Dendritic cell treated with granulocyte-macrophage colony-stimulating factor and Interleukin-4, amounts not matched to agents 40 ng/mL and 50 ng/mL, for 4 days (primary cell): Measurements from ENCODE around the gene ZNF81.
"Not testable (repeated sequence)": the region's sequence is repeated elsewhere in the genome, so short reads cannot be mapped to it uniquely, and the experiment has no call there.

Experiments used
- H3K27ac Mint-ChIP-seq: one replicate; pipeline ENCODE4 v1.8.0; 2022; ENCODE audit warnings: mild to moderate bottlenecking, mixed read lengths
- H3K27me3 Mint-ChIP-seq: one replicate; pipeline ENCODE4 v1.8.0; 2022; ENCODE audit warnings: mild to moderate bottlenecking, mixed read lengths
- H3K36me3 Mint-ChIP-seq: one replicate; pipeline ENCODE4 v1.8.0; 2022; ENCODE audit warnings: low read depth, mixed read lengths
- H3K4me1 Mint-ChIP-seq: one replicate; pipeline ENCODE4 v1.8.0; 2022; ENCODE audit warnings: low read depth, mixed read lengths
- H3K4me3 Mint-ChIP-seq: one replicate; pipeline ENCODE4 v1.8.0; 2022; ENCODE audit warnings: mild to moderate bottlenecking, moderate library complexity, mixed read lengths
- H3K9me3 Mint-ChIP-seq: one replicate; pipeline ENCODE4 v1.8.0; 2022; ENCODE audit warnings: mixed read lengths
- intact Hi-C: fragments of 100-400 bp; cut with micrococcal nuclease; formaldehyde crosslinking; loops from one replicate; pipeline ENCODE4 v1.15.0; 2022

The ZNF81 gene

DNA sequence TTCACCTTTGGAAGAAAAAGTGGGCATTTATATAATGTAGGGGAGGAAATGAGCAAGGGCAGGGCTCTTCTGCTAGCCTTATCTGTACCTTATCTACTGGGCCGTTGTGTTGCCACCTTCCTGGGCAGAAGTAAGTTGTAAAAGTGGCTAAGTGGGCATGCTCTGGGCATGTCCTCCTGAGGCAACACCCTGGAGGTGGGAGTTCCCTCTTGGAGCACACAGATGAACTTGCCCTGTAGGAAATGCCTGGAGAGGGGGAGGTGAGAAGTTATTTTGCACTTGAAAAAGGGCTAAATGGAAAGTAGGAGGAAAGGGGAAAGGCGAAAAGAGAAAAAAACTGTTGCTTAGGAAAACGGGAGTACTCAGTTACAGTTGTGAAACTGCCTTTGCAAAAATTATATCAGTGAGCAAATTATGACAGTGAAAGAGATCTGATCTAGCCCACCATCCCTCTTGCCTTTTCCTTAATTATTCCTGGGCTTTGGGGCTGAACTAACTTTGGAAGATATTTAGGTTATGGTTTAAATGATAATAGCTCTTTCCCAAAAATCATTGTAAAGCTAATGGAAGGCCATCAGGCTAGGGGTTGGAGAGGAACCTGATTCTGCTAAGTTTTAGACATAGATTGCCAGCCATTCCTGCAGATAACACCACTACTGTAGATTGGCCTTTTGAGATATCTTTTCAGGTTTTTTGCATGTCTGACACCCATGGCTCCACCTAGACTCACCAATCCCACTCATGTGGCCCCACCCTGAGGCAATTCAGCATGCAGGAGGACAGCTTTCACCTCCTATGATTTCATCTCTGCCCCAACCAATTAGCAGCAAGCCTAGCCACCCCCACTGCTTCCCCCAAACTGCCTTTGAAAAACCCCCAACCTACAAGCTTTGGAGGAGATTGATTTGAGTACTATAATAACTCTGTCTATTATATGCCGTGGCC, 20.5 kb upstream of the ZNF81 start:
- intact Hi-C loops, result no loop called here
- Mint-ChIP-seq H3K27ac (no peak overlapping the region), H3K4me3 (no peak overlapping the region)

DNA sequence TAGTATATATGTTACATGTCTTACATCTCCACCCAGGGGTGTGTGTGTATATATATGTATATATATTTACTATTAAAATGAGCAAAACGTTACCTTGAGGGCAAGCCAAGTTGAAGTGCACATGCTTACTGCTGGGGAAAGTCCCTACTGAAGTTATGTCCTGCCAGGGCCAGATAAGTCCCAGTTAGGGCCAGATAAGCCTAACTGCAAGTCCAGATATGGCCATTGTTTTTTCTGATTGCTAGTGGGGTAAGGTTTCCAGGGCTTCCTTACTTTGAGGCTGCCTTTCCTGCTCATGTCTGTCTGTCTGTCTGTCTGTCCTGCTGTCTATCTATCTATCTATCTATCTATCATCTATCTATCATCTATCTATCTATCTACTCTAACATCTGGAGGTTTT, 19.3 kb upstream of the ZNF81 start:
- H3K27ac Mint-ChIP-seq, result no peak overlapping the region
- intact Hi-C loops, result no loop called here
- H3K36me3 Mint-ChIP-seq, result no peaks in the 10 kb centered on the region
- H3K9me3 Mint-ChIP-seq, result no peaks in the 10 kb centered on the region
- no peaks in the 10 kb centered on the region for H3K27me3 Mint-ChIP-seq
- H3K4me3 Mint-ChIP-seq, result no peak overlapping the region
- peaks cover 6% of the 10 kb centered on the region for H3K4me1 Mint-ChIP-seq

More for the DNA sequence above, 20.5 kb upstream of the ZNF81 start:
- Mint-ChIP-seq H3K27me3 (no peaks in the 10 kb centered on the region), H3K9me3 (no peaks in the 10 kb centered on the region), H3K4me1 (peaks cover 6% of the 10 kb centered on the region), H3K36me3 (no peaks in the 10 kb centered on the region)

GRCh38 chrX:47817897-47818296, 18.8 kb upstream of the ZNF81 start:
- Mint-ChIP-seq H3K27me3 (no peaks in the 10 kb centered on the region), H3K4me1 (peaks cover 6% of the 10 kb centered on the region), H3K9me3 (no peaks in the 10 kb centered on the region), H3K27ac (no peak overlapping the region), H3K36me3 (no peaks in the 10 kb centered on the region), H3K4me3 (no peak overlapping the region)
- intact Hi-C loops, result no loop called here

DNA sequence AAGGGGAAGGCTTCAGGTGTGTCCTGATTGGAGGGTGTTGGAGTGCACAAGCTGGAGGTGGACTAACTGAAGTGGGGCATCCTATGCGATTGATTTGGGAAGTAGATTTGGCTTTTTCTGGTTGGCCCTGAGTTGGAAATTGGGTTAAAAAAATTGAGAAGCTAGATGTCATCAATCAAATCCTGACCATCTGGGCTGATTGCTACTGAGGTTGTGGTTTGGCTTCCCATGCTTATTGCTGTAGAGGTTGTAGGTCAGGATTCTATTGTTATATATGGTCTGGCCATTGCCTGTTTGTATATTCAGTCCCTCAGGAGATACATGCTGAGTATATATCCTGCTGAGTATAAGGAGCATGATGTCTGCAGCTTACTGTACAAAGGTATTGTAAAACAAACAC, 7.7 kb upstream of the ZNF81 start:
- H3K9me3 Mint-ChIP-seq, result no peaks in the 10 kb centered on the region
- H3K4me3 Mint-ChIP-seq, result no peak overlapping the region
- H3K4me1 Mint-ChIP-seq, result no peaks in the 10 kb centered on the region
- intact Hi-C loops, result no loop called here
- no peaks in the 10 kb centered on the region for H3K27me3 Mint-ChIP-seq
- no peak overlapping the region for H3K27ac Mint-ChIP-seq
- H3K36me3 Mint-ChIP-seq, result no peaks in the 10 kb centered on the region

DNA sequence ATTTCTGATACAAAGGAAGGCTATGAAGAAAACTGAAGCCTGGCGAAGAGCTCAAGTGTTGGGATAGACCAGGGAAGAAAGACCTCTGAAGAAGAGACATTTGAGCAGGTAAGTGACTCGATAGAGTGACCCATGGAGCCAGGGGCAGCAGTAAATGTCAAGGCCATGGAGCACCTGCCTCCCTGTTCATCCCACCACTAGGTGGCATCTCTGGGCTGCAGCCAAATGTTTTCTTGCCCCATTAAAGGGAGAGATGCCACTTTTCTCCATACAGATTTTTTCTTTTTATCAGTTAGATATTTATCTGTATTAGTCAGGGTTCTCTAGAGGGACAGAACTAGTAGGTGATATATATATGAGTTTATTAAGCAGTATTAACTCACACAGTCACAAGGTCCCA, 4.9 kb upstream of the ZNF81 start:
- Mint-ChIP-seq H3K9me3 (no peaks in the 10 kb centered on the region), H3K27me3 (no peaks in the 10 kb centered on the region), H3K4me1 (no peaks in the 10 kb centered on the region), H3K36me3 (peaks cover 6% of the 10 kb centered on the region), H3K27ac (no peak overlapping the region), H3K4me3 (no peak overlapping the region)
- intact Hi-C loops, result loop anchor here (1.0 kb wide), 1 partner anchor 195 kb away; no protein-coding TSS in a partner anchor

DNA sequence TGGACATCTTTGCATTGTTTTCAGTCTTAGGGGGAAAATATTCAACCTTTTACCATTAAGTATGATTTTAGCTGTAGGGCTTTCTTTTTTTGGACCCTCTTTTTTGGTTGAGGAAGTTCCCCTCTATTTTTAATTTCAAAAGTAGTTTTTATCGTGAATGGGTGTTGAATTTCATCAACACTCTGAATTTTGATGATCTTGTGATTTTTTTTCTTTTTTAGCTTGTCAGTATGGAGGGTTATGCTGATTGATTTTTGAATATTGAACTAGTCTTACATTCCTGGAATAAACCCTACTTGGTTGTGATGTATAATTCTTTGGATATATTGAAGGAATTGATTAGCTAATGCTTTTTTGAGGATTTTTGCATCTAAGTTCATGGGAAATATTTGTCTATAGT, 1.7 kb downstream of the ZNF81 start:
- Mint-ChIP-seq H3K36me3 (peaks cover 18% of the 10 kb centered on the region), H3K4me1 (peaks cover 3% of the 10 kb centered on the region), H3K27ac (no peak overlapping the region), H3K9me3 (no peaks in the 10 kb centered on the region), H3K4me3 (no peak overlapping the region), H3K27me3 (no peaks in the 10 kb centered on the region)
- intact Hi-C loops, result loop anchor here (5.0 kb wide), 1 partner anchor 186 kb away; the partner anchor contains the start of gene ELK1

DNA sequence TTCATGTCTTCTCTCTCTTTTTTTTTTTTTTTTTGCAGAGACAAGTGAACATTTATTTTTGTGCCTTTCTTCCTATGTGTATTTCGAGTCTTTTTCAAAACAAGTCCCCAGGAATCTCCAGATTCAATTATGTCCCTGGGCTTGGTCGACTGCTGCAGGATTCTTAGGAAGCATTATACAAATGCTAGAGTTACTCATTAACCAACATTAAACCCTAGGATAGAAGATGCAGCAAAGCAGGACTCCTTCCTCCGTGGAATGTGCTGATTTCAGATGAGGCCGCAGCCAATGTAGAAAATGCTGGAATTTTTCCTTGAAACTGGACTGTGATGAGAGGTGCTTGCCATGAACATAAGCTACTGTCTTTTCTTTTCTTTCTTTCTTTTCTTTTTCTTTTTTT, 3.4 kb downstream of the ZNF81 start:
- Mint-ChIP-seq H3K4me3 (no peak overlapping the region), H3K27me3 (no peaks in the 10 kb centered on the region), H3K4me1 (peaks cover 10% of the 10 kb centered on the region), H3K9me3 (no peaks in the 10 kb centered on the region), H3K27ac (no peak overlapping the region), H3K36me3 (peaks cover 21% of the 10 kb centered on the region)
- intact Hi-C loops, result no loop called here

GRCh38 chrX:47843363-47843762, 6.7 kb downstream of the ZNF81 start:
- intact Hi-C loops, result no loop called here
- no peaks in the 10 kb centered on the region for H3K9me3 Mint-ChIP-seq

DNA sequence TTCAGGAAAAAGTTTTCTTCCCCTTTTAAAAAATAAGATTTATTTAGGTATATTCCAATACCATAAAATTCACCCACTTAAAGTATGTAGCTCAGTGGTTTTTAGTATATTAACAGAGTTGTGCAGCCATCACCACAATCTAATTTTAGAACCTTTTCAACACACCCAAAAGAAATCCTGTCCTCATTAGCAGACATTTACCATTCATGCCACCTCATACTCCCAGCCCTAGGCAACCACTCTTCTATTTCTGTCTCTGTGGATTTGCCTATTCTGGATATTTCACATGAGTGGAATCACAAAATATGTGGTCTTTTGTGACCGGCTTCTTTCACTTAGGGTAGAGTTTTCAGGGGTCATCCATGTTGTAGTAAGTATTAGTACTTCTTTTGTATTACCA, 7.4 kb downstream of the ZNF81 start:
- peaks cover 12% of the 10 kb centered on the region for H3K4me1 Mint-ChIP-seq
- H3K36me3 Mint-ChIP-seq, result peaks cover 45% of the 10 kb centered on the region
- intact Hi-C loops, result no loop called here
- no peaks in the 10 kb centered on the region for H3K9me3 Mint-ChIP-seq
- H3K4me3 Mint-ChIP-seq, result no peak overlapping the region
- H3K27me3 Mint-ChIP-seq, result no peaks in the 10 kb centered on the region
- H3K27ac Mint-ChIP-seq, result no peak overlapping the region

More at GRCh38 chrX:47843363-47843762, 6.7 kb downstream of the ZNF81 start:
- Mint-ChIP-seq H3K27ac (no peak overlapping the region), H3K4me1 (peaks cover 12% of the 10 kb centered on the region), H3K4me3 (no peak overlapping the region), H3K27me3 (no peaks in the 10 kb centered on the region), H3K36me3 (peaks cover 41% of the 10 kb centered on the region)

GRCh38 chrX:47846040-47846439, 9.3 kb downstream of the ZNF81 start:
- Mint-ChIP-seq H3K9me3 (no peaks in the 10 kb centered on the region), H3K4me3 (no peak overlapping the region), H3K4me1 (peaks cover 18% of the 10 kb centered on the region), H3K27ac (no peak overlapping the region), H3K36me3 (peaks cover 47% of the 10 kb centered on the region), H3K27me3 (no peaks in the 10 kb centered on the region)
- intact Hi-C loops, result no loop called here

DNA sequence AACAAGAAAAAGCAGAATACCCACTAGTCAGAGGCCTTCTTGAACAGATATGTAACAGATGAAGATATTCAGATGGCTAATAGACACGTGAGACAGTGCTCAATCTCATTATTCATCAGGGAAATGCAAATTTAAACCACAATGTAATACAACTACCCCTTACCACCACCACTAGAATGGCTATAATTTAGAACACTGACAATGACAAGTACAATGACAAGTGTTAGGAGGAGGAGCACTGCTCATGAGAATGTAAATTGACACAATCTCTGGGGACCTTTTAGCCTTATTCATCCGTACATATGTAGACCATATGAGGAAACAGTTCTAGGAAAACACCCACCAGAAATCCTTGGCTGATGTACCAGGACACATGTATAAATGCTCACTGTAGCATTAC, 13.1 kb downstream of the ZNF81 start:
- intact Hi-C loops, result no loop called here
- Mint-ChIP-seq H3K27me3 (no peaks in the 10 kb centered on the region), H3K36me3 (peaks cover 62% of the 10 kb centered on the region), H3K27ac (no peak overlapping the region), H3K4me1 (peaks cover 12% of the 10 kb centered on the region), H3K9me3 (no peaks in the 10 kb centered on the region), H3K4me3 (no peak overlapping the region)

GRCh38 chrX:47850389-47850788, 13.7 kb downstream of the ZNF81 start:
- intact Hi-C loops, H3K27ac Mint-ChIP-seq, H3K4me1 Mint-ChIP-seq, H3K4me3 Mint-ChIP-seq, H3K27me3 Mint-ChIP-seq, H3K9me3 Mint-ChIP-seq: not testable (repeated sequence)
- H3K36me3 Mint-ChIP-seq, result peaks cover 62% of the 10 kb centered on the region

GRCh38 chrX:47850901-47851300, 14.2 kb downstream of the ZNF81 start:
- H3K27ac Mint-ChIP-seq, result no peak overlapping the region
- intact Hi-C loops, result no loop called here
- peaks cover 61% of the 10 kb centered on the region for H3K36me3 Mint-ChIP-seq
- no peaks in the 10 kb centered on the region for H3K9me3 Mint-ChIP-seq
- no peaks in the 10 kb centered on the region for H3K27me3 Mint-ChIP-seq
- peaks cover 6% of the 10 kb centered on the region for H3K4me1 Mint-ChIP-seq
- H3K4me3 Mint-ChIP-seq, result no peak overlapping the region

- H3K4me1 Mint-ChIP-seq, result peaks cover 3% of the 10 kb centered on the region
- no peaks in the 10 kb centered on the region for H3K9me3 Mint-ChIP-seq
- H3K36me3 Mint-ChIP-seq, result peaks cover 57% of the 10 kb centered on the region
- H3K27me3 Mint-ChIP-seq, result no peaks in the 10 kb centered on the region
- H3K4me3 Mint-ChIP-seq, result no peak overlapping the region
- intact Hi-C loops, result loop anchor here (1.0 kb wide), 1 partner anchor 172 kb away; no protein-coding TSS in a partner anchor
- H3K27ac Mint-ChIP-seq, result no peak overlapping the region
Measured at GRCh38 chrX:47854474-47854873, 17.8 kb downstream of the ZNF81 start.
